Kidney capillary endothelial cell (primary cell): Measurements from ENCODE around the gene TMEM255B.
A peak's percentile ranks its signal among the peaks of the same experiment; 100 is the strongest.
"Not testable (repeated sequence)": the region's sequence is repeated elsewhere in the genome, so short reads cannot be mapped to it uniquely, and the experiment has no call there.

ENCODE experiments used
- DNase-seq: peaks from one replicate; pipeline ENCODE4 v3.0.0-alpha.2; 2018; ENCODE audit warnings: low spot score

Gene TMEM255B

GRCh38 chr13:113749507-113749906 is 9.5 kb upstream of the TMEM255B start:
- no peak for DNase-seq

GRCh38 chr13:113749967-113750366 is 9.1 kb upstream of the TMEM255B start:
- DNase-seq = no peak

- no peak for DNase-seq
These were observed 8.2 kb upstream of the TMEM255B start for GRCh38 chr13:113750554-113751399.

GRCh38 chr13:113751491-113751890 is 7.5 kb upstream of the TMEM255B start:
- no peak for DNase-seq

GRCh38 chr13:113752211-113752986 is 6.6 kb upstream of the TMEM255B start:
- not testable (repeated sequence) for DNase-seq

- DNase-seq = no peak
These were observed 5.9 kb upstream of the TMEM255B start for GRCh38 chr13:113753171-113753570.

- DNase-seq = no peak
These were observed 4.8 kb upstream of the TMEM255B start for GRCh38 chr13:113754242-113754641.

GRCh38 chr13:113754691-113755090 is 4.3 kb upstream of the TMEM255B start:
- DNase-seq = no peak

- no peak for DNase-seq
These were observed 2.5 kb upstream of the TMEM255B start for GRCh38 chr13:113756441-113757097.

- DNase-seq = peak; percentile 67
These were observed 605 bp downstream of the TMEM255B start for GRCh38 chr13:113759525-113760137.

- no peak for DNase-seq
These were observed 2.1 kb downstream of the TMEM255B start for GRCh38 chr13:113761136-113761535.

GRCh38 chr13:113762075-113762474 is 3.0 kb downstream of the TMEM255B start:
- no peak for DNase-seq

- no peak for DNase-seq
These were observed 3.5 kb downstream of the TMEM255B start for GRCh38 chr13:113762538-113762937.

GRCh38 chr13:113763254-113763653 is 4.2 kb downstream of the TMEM255B start:
- no peak for DNase-seq

GRCh38 chr13:113763961-113764792 is 5.2 kb downstream of the TMEM255B start:
- no peak for DNase-seq

- DNase-seq = no peak
These were observed 6.0 kb downstream of the TMEM255B start for GRCh38 chr13:113764793-113765563.

GRCh38 chr13:113765564-113765910 is 6.5 kb downstream of the TMEM255B start:
- DNase-seq = no peak

- DNase-seq = no peak
These were observed 7.2 kb downstream of the TMEM255B start for GRCh38 chr13:113766035-113766800.

GRCh38 chr13:113767366-113767765 is 8.3 kb downstream of the TMEM255B start:
- no peak for DNase-seq
